Stimulated activated CD8-positive, alpha-beta memory T cell treated with anti-CD3 and anti-CD28 coated beads, Interleukin-15, amount 100 ng/mL, for 4 hours (primary cell): ENCODE results near the gene DHRS2.
"Not testable (repeated sequence)": the region's sequence is repeated elsewhere in the genome, so short reads cannot be mapped to it uniquely, and the experiment has no call there.

Experiments used
- DNase-seq, 2 donors: peaks; one replicate each; pipeline ENCODE4 v3.0.0-alpha.2; 2020; ENCODE audit warnings: low read depth in 2 of 2

The DHRS2 gene

DNA sequence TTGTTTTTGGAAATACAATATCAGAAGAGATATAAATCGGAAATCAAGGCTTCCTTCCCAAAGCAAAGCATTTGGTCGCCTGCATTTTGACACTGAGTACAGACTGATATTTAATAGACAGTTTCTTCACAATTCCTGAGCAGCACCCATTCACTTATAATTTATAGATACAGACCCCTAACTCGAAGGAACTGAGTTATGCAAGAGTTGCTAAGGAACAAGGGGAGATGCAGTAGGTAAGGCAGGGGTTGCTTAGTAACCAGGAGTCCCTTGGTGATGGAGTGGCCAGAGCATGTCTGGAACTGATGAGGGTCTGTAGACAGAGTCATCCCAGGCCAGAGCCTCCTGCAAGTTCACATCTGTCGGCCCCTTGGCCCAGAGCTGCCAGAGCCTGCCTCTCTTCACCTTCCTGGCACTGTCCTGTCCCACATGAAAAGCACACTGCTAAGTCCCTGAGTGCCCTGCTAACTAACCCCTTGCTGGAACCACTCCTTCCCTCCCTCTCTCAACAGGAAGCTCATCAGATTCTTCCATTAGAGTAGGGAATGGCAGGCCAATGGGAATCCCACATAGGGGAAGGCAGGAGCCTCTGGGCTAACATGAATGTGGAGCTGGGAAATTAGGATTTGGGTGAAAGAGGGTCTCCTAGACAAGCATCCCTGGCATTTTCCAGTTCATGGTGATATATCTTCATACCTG lies 3.6 kb upstream of the DHRS2 start:
- DNase-seq: no peak

DNA sequence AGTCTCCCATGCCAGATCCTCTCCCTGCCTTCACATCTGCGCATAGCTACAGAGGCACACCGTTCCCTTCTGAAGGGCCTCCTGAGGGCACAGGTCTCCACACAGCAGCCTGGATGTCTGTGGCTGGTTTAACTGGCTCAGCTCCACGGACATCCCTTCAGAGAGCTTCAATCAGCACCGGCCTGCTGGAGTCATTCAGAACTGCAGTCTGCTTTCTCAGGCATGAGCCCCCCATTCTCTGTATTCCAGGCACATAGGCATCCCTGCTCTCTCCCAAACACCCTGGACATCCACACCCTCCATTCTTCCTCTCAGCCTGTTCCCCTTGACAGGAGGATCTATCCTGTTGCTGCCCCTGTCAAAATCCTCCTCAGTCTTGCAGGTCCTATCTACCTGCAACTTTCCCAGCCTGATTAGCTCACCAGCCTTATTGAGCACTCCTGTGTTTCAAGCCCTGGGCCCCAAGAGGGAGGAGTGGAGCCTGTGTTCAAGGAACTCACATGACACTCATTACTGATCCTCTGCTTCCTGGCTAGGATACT lies 2.9 kb upstream of the DHRS2 start:
- no peak for DNase-seq

DNA sequence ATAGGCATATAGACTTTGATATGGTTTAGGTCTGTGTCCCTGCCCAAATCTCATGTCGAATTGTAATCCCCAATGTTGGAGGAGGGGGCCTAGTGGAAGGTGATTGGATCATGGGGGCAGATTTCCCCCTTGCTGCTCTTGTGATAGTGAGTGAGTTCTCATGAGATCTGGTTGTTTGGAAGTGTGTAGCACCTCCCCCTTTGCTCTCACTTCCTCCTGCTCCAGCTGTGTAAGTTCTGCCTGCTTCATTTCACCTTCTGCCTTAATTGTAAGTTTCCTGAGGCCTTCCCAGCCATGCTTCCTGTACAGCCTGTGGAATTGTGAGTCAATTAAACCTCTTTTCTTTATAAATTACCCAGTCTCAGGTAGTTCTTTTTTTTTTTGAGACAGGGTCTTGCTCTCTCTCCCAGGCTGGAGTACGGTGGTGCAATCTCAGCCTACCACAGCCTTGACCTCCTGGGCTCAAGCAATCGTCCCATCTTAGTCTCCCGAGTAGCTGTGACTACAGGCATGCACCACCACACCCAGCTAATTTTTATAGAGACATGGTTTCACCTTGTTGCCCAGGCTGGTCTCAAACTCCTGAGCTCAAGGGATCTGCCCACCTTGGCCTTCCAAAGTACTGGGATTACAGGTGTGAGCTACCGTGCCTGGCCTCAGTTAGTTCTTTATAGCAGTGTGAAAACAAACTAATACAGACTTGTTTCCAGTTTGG lies 1.3 kb upstream of the DHRS2 start:
- DNase-seq: not testable (repeated sequence)

DNA sequence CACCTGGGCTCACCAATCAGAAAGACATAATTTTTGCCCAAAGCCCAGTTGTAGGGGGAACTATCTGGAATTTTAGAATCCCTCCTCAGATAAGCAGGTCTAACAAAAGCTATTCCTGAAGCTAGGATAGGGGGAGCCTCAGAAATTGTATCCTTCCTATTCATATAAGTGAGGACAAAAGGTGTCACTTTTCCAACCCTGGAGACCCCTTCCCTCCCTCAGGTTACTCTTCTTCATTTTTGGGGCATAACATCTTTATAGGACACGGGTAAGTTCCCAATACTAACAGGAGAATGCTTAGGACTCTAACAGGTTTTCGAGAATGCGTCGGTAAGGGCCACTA lies 1.1 kb downstream of the DHRS2 start:
- not testable (repeated sequence) for DNase-seq

DNA sequence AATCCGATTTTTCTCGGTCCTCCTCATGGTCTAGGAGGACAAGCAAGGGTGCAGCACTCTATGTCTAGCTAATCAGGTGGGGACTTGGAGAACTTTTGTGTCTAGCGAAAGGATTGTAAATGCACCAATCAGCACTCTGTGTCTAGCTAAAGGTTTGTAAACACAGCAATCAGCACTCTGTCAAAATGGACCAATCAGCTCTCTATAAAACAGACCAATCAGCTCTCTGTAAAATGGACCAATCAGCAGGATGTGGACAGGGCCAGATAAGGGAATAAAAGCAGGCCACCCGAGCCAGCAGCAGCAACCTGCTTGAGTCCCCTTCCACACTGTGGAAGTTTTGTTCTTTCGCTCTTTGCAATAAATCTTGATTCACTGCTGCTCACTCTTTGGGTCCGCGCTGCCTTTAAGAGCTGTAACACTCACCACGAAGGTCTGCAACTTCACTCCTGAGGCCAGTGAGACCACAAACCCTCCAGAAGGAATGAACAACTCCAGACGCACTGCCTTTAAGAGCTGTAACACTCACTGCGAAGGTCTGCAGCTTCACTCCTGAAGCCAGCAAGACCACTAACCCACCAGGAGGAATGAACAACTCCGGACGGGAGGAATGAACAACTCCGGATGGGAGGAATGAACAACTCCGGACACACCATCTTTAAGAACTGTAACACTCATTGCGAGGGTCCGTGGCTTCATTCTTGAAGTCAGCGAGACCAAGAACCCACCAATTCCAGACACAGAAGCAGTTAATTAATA lies 1.7 kb downstream of the DHRS2 start:
- DNase-seq: not testable (repeated sequence)

DNA sequence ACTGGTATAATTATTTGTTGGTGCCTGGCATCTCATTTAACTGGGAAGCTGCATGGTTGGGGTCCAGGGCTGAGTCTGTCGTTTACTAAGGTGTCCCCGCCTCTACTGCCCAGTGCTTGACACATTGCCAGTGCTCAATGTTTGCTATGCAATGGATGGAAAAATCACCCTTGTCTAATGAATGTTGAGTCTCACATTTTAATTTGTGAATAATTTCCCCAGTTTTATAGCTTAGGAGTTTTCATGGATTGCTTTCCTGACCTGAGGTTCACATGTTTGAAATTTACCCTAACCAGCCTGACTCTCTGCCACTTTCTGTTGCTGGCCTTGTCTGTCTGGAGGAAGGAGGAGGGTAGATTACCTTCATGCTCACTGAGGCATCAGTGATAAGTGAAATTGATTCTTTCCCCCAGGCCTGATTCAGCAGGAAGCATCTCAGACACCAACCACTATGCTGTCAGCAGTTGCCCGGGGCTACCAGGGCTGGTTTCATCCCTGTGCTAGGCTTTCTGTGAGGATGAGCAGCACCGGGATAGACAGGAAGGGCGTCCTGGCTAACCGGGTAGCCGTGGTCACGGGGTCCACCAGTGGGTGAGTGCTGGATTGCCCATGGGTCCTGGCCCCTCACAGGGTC lies 2.4 kb downstream of the DHRS2 start:
- no peak for DNase-seq

DNA sequence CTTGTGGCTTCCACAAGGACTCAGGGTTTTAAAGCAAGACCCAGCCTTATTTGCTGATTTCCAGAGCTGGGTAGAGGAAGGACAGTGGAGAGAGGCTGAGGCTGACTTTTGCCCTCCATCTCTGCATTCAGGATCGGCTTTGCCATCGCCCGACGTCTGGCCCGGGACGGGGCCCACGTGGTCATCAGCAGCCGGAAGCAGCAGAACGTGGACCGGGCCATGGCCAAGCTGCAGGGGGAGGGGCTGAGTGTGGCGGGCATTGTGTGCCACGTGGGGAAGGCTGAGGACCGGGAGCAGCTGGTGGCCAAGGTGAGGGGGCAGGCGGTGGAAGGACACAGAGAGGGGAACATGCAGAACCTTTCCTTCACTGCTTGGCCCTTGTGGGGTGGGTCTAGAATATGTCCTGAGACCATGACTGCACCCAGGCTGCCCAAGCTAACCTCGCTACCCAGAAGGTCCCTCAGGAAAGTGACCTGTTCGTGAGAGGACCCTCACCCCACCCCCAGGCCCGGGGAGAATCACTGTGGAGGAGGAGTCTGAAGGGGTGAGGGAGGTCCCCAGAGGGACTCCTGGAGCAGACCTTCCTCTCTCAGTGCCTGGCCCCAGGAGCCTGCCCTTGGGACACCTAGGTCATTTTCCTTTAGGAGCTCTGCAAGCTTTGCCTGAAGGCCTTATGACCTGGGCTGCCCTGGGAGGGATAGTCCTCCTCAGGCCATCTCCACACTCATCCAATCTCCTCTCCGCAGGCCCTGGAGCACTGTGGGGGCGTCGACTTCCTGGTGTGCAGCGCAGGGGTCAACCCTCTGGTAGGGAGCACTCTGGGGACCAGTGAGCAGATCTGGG lies 3.1 kb downstream of the DHRS2 start:
- DNase-seq: no peak

DNA sequence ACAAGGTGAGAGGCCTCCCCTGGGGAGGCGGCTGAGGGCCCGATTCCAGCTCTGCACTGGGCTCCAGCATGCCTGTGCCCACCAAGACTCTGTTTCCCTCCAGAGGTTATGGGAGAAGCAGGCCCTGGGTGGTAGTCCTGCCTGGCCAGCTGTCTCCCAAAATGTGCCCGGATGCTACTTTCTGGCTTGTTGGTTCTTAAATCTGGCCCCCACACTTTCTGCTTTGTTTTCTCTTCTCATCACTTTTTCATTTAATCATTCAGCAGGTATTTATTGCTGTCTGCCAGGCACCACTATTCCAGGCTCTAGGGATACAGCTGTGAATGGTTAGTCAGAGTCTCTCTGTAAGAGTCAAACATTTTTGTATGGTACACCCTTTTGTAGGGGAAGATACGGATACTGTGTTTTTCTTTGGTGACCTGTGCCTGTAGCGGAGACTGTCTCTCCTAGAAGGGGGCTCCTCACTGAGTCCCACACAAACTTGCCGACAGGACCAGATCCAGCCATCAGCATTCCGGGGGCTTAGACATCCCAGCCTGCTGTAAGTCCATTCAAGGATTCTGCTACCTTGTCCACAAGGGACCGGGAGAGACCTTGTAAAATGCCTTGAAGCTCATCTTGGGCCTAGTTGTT lies 3.8 kb downstream of the DHRS2 start:
- no peak for DNase-seq

DNA sequence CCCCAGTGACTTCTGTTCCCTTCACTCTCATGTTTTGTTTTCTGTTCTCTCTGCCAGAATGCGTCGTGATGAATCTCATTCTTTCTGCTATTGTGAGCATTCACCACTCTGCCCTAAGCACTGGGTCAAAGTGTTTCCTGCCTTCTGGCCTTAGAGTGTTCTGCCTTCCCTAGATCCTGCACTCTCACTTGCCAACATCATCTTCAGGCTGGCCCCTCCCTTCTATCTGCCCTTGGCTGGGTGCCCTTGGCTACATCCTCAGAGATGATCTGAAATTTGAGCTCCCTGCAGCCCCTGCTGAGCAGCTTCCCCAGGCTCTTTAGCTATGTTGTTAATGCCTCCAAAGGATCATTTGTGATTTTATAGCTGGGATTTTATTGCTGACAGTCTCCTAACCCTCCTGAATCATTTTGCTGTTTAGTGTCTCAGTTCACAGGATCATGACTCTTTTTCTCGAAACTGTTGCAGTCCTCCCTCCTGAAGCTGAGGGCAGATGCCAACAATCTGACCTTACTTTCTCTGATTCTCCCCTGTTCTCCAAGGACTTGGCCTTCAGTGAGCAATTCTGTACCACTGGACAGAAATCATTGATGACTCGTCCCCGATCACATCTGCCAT lies 4.5 kb downstream of the DHRS2 start:
- no peak for DNase-seq

DNA sequence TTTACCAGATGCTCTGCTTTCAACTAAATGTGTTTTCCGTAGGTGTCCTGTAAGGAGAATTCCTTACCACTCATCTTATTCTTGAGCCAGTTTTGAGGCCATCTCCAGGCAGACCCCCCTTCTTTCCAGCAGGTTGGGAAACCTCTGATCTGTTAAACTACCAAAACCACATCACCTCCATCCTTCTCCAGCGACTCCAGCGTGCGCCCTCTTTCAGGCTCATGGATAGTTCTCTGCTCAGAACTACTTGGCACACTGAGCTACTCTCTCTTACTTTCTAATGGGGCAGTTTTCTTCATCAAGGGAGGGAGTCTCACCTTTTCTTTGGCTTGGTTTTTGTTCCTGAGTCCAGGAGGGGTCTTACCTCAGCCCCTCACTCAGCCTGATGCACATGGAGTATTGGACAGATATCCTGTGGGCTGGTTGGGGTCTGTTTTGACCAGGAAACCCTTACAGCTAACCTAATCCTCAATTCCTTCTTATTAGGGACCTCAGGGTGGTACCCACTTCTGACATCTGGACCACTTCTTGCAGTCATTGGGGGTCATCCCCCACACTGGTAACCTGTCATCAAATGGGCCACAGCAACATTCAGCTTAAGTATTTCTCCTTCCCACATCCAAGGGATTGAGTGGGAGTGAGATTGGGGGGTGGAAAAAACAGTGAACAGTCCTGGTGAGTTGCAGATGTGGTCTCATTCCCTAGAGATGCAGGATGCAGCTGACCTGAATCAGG lies 5.2 kb downstream of the DHRS2 start:
- no peak for DNase-seq

DNA sequence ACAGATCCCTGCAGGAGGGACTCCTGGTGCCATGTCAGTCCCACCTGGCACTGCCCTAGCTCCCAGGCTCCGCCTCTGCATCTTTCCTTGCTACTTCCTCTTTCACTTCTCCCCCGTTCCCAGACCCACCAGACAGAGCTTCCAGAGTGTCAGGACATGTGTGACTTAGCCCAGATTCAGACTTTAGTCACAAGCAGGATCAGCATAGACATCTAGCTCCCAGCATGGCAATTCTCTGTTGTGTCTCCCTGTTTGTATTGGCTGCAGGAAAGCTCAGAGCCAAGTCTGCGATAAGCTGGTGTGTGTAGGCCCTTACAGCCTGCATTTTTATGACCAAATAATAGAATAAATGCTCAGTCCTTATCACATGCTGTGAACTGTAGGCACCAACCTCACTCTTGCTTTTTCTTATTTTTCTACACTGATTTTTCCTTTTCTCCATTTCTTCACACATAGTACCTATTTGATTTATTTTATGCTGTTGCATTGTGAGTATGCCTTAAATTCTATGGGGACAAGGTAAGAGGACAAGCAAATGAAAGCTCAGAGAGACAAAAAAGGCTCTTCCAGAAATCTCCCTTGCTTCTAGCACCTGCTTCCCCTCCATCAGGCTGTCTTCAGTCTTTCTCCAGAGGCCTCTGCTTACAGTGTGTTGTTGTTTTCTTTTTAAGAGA lies 5.9 kb downstream of the DHRS2 start:
- no peak for DNase-seq

DNA sequence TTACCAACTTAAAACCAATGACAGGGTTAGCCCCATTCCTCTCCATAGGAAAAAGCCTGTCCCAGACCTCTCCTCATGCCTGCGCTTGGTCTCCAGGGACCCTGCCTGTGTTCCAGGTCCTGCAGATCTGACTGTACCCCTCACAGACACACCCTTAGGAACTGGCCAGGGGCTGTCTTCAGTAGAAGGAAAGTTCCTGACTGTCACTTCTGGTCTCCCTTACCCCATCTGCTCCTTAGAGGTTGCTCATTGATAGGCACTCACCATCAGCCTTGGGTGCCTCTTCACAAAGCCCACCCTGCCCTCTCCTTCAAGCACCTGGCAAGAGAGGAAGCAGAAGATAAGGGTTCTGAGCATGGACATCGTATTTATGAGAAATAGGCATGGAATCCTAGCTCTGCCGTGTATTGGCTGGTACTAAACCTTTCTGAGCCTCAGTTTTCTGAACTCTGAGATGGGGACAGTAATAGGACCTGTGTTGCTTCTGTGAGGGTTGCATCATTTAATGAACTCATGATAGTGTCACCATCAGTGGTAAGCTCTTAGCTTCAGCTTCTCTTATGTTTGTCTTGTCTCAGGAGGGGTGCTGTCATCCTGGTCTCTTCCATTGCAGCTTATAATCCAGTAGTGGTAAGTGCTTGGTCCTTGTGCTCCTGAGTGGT lies 7.5 kb downstream of the DHRS2 start:
- no peak for DNase-seq

DNA sequence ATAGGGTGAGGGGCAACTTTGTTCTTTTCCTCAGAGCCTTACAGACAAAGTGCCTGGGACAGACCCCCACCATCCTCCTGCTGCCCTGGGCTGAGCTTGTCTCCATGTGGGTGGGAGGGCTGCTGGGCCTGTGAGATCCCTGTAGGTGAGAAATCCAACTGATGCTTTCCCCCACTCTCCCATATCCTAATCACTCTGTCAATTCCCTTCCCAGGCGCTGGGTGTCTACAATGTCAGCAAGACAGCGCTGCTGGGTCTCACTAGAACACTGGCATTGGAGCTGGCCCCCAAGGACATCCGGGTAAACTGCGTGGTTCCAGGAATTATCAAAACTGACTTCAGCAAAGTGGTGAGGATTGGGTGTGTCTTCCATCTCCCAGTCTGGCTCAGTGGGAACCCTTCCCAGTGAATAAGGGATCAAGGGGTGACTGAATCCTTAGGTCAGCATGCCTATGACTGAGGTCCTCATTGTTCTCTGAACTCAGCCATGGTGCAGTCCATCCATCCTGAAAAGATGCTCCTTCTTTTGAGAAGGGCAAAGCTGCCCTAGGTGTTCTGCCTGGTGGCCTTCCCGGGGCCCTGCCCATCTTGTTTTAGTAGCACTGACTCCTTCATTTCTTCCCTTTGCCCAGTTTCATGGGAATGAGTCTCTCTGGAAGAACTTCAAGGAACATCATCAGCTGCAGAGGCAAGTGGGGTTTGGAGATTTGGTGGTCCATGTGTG lies 8.2 kb downstream of the DHRS2 start:
- no peak for DNase-seq

DNA sequence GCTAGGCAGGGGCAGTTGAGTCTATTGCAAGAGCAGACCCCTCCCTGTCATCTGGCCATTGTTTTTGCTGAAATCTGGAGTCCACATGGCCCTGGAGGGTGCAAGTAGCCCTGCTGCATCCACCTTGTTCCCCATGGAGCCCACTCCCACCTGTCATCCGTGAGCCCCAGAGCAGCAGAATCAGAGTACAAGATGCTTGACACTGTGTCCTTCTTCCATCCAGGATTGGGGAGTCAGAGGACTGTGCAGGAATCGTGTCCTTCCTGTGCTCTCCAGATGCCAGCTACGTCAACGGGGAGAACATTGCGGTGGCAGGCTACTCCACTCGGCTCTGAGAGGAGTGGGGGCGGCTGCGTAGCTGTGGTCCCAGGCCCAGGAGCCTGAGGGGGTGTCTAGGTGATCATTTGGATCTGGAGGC lies 8.8 kb downstream of the DHRS2 start:
- DNase-seq: no peak

DNA sequence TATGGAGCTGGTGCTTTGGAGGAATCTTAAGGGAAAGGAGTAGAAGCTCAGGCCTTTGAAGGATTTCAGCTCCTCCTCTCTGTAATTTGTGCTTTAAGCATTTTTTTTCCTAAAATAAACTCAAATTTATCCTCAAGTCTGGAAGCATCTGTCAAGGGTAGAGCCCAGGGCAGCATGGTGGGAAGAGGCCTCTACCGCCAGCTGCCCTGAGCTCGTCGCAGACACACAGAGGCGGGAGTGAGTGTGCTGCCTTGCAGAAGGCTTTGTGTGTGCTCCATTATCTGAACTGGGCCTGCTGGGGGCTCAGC lies 9.3 kb downstream of the DHRS2 start:
- no peak for DNase-seq

DNA sequence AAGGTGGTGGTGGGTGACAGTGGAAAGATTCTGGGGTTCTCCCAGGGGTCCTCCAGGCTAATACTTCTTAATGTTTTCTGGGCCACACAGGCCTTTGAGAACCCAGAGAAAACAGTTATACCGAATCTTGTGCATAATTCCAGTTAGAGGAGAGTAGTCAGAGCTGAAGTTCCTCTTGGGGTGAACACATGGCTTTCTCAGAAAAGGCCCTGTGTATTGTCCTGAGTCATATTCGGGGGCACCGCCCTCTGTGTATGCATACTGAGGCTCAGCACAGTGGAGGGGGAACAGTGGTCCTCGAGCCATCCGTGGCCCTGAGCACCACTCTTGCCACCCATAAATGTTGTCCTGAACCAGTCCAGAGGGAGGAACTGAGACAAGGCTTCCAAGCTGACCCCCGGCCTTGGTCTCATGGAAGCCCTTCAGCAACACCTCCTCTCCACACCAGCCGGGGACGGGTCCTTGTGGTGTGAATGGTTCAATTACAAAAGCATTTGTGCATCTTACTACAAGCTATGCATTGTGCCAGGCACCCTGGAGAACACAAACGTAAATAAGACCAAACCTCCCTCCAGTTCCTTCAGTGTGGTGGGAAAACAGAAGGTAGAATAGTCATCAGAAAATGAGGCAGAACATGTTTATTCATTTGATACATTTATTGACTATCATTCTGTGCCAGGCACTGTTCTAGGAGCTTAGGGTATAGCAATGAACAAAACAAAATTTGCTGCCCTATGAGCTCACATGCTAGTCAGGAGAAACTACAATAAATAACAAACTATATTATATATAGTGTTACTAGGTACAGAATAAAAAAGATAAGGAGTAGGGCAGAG lies 9.9 kb downstream of the DHRS2 start:
- DNase-seq: no peak
